HepG2 (cell line): ENCODE results near the gene TBC1D14. TPM values are rescaled to one million over a fixed set of nuclear protein-coding genes. Genes with fewer than 3 reads are reported as not detected.

Source experiments
- ATF7-NPFF ChIP-seq: sonication (generic); formaldehyde crosslinking; IDR thresholded peaks from 2 replicates; pipeline ENCODE4 v1.8.1; 2023; ENCODE audit warnings: mild to moderate bottlenecking, low read depth, missing genetic modification reagents, moderate library complexity
- CCDC6 ChIP-seq: sonication (generic); formaldehyde crosslinking; IDR thresholded peaks from 2 replicates; pipeline ENCODE4 v1.8.1; 2022; ENCODE audit warnings: mild to moderate bottlenecking, missing genetic modification reagents, moderate library complexity
- DMAP1 ChIP-seq: IDR thresholded peaks from 2 replicates; pipeline ENCODE4 v1.6.1; 2016
- FOXJ3 ChIP-seq: sonication (generic); formaldehyde crosslinking; IDR thresholded peaks from 2 replicates; pipeline ENCODE4 v1.4.0; 2020; ENCODE audit warnings: missing genetic modification reagents, mild to moderate bottlenecking, borderline replicate concordance
- HIVEP1 ChIP-seq: sonication (generic); formaldehyde crosslinking; IDR thresholded peaks from 2 replicates; pipeline ENCODE4 v1.4.0; 2020; ENCODE audit warnings: mild to moderate bottlenecking, missing genetic modification reagents
- HNF4A ChIP-seq: sonication (generic); formaldehyde crosslinking; IDR thresholded peaks from 2 replicates; pipeline ENCODE4 v1.4.0; 2020; ENCODE audit warnings: missing genetic modification reagents
- HNRNPLL ChIP-seq: fragments of 200-400 bp; formaldehyde crosslinking; IDR thresholded peaks from 2 replicates; pipeline ENCODE4 v1.6.1; 2017; ENCODE audit warnings: mild to moderate bottlenecking, low read depth, low read length; ENCODE audit not compliant: poor library complexity, severe bottlenecking
- MEF2D ChIP-seq: sonication (generic); formaldehyde crosslinking; IDR thresholded peaks from 2 replicates; pipeline ENCODE4 v1.5.1; 2020; ENCODE audit warnings: mild to moderate bottlenecking, missing genetic modification reagents
- NFRKB ChIP-seq: fragments of 450-650 bp; IDR thresholded peaks from 2 replicates; pipeline ENCODE4 v1.6.1; 2017
- POLR2G ChIP-seq: fragments of 200-400 bp; formaldehyde crosslinking; IDR thresholded peaks from 2 replicates; pipeline ENCODE4 v1.6.1; 2018; ENCODE audit warnings: mild to moderate bottlenecking, low read depth, low read length, moderate library complexity
- RAD21 ChIP-seq: fragments of 450-650 bp; formaldehyde crosslinking; IDR thresholded peaks from 2 replicates; pipeline ENCODE4 v1.5.0; 2020; ENCODE audit warnings: mild to moderate bottlenecking
- RARG ChIP-seq: sonication (generic); formaldehyde crosslinking; IDR thresholded peaks from 2 replicates; pipeline ENCODE4 v1.4.0; 2020; ENCODE audit warnings: low read depth, mild to moderate bottlenecking, missing genetic modification reagents
- RXRA ChIP-seq: sonication (generic); formaldehyde crosslinking; IDR thresholded peaks from 2 replicates; pipeline ENCODE4 v1.5.1; 2020; ENCODE audit warnings: missing genetic modification reagents
- SOX6 ChIP-seq, 2 experiments: fragments of 450-650 bp in 1 of 2; sonication (generic) in 1 of 2; formaldehyde crosslinking in 1 of 2; IDR thresholded peaks; 2 replicates each; pipeline versions ENCODE4 v1.4.0 to v1.6.1; 2017 to 2020; ENCODE audit warnings: antibody characterized with exemption in 1 of 2, mild to moderate bottlenecking in 1 of 2, missing genetic modification reagents in 1 of 2
- SRF ChIP-seq: IDR thresholded peaks from 2 replicates; pipeline ENCODE4 v1.6.1; 2011; ENCODE audit warnings: mild to moderate bottlenecking, low read depth, low read length, moderate library complexity
- SRSF9 ChIP-seq: fragments of 200-400 bp; formaldehyde crosslinking; IDR thresholded peaks from 2 replicates; pipeline ENCODE4 v1.6.1; 2018; ENCODE audit warnings: borderline replicate concordance, mild to moderate bottlenecking, low read depth, low read length; ENCODE audit not compliant: insufficient read depth, poor library complexity, severe bottlenecking
- ZBTB14 ChIP-seq: sonication (generic); formaldehyde crosslinking; IDR thresholded peaks from 2 replicates; pipeline ENCODE4 v1.4.0; 2020; ENCODE audit warnings: missing genetic modification reagents
- ZBTB3 ChIP-seq: sonication (generic); formaldehyde crosslinking; IDR thresholded peaks from 2 replicates; pipeline ENCODE4 v1.4.0; 2020; ENCODE audit warnings: low read depth, mild to moderate bottlenecking, moderate library complexity, missing genetic modification reagents, borderline replicate concordance
- ZBTB40 ChIP-seq, 2 experiments: fragments of 450-650 bp in 1 of 2; sonication (generic) in 1 of 2; formaldehyde crosslinking in 1 of 2; IDR thresholded peaks; 2 replicates each; pipeline versions ENCODE4 v1.6.1 to v1.8.0; 2016 to 2022; ENCODE audit warnings: antibody characterized with exemption in 1 of 2, mild to moderate bottlenecking in 1 of 2, missing genetic modification reagents in 1 of 2
- polyA plus RNA-seq, 8 experiments: library from polyadenylated mRNA; depleted of rRNA in 3 of 8; stranded (reverse) in 7 of 8; unstranded in 1 of 8; fragments of >200 nt; fragmentation: Illumina TruSeq in 4 of 8; extraction: Trizol in 4 of 8; gene quantifications; 2 replicates each; pipeline versions ENCODE4 v1.2.1 to v1.2.3, GENCODE V29; 2011 to 2016; ENCODE audit warnings: low read depth in 4 of 8, missing spikeins in 1 of 8, mixed read lengths in 1 of 8; ENCODE audit not compliant: insufficient read depth in 1 of 8
- total RNA-seq, 5 experiments: library from RNA; depleted of rRNA; stranded (reverse); fragments of >200 nt; fragmentation: Illumina TruSeq; extraction: Trizol; gene quantifications; 2 replicates each; pipeline ENCODE4 v1.2.3, GENCODE V29; 2016; ENCODE audit warnings: low read depth in 1 of 5

TBC1D14 gene
- total and polyA plus RNA-seq, 2 of the 13 experiments (the other 11 are each of a cell fraction or from before 2014, with no cell fraction given) = 29.5 to 46.5 TPM

- TF ChIP-seq ZBTB14 (CRISPR knock-in tag) = peak; percentile 80
- no peak; the same call in 1 of the 2 replicates for TF ChIP-seq RARG (CRISPR knock-in tag)
- TF ChIP-seq RXRA (CRISPR knock-in tag) = peak; percentile 52
- TF ChIP-seq MEF2D (CRISPR knock-in tag) = 0 out of 2 replicates have a peak, but pooled peaks have one; percentile 19
- TF ChIP-seq POLR2G = peak; percentile 68
- TF ChIP-seq FOXJ3 (CRISPR knock-in tag) = no peak
- 0 out of 2 replicates have a peak, but pooled peaks have one; percentile 43 for TF ChIP-seq ZBTB3 (CRISPR knock-in tag)
- TF ChIP-seq HNF4A (CRISPR knock-in tag) = no peak
- TF ChIP-seq HIVEP1 (CRISPR knock-in tag) = no peak
- TF ChIP-seq RAD21 (CRISPR knock-in tag) = peak; percentile 38
- peak; percentile 74 for TF ChIP-seq DMAP1 (CRISPR knock-in tag)
- peak; percentile 61 for TF ChIP-seq HNRNPLL
- no peak for TF ChIP-seq NFRKB
- peak; percentile 82 for TF ChIP-seq SRF
- TF ChIP-seq ATF7-NPFF (CRISPR knock-in tag) = no peak; the same call in 1 of the 2 replicates
- no peak for TF ChIP-seq SOX6 (IDR thresholded peaks at IDR 0.05)
- peak; percentile 17; the same call in 1 of the 2 replicates for TF ChIP-seq SOX6 (CRISPR knock-in tag; IDR thresholded peaks at IDR 0.05)
- TF ChIP-seq ZBTB40 (IDR thresholded peaks at IDR 0.05) = no peak
- 0 out of 2 replicates have a peak, but pooled peaks have one; percentile 43 for TF ChIP-seq ZBTB40 (CRISPR knock-in tag; IDR thresholded peaks at IDR 0.05)
- TF ChIP-seq SRSF9 = no peak
- 0 out of 2 replicates have a peak, but pooled peaks have one; percentile 56 for TF ChIP-seq CCDC6 (CRISPR knock-in tag)
Measured at GRCh38 chr4:6909113-6909969, at the start of gene TBC1D14 (continued).
